PC-3 (cell line): ENCODE data around the gene VPS18.

ENCODE experiments used
- EZH2phosphoT487 ChIP-seq: fragments of 300-600 bp; sonication (generic); IDR thresholded peaks from 2 replicates; pipeline ENCODE4 v1.6.1; 2018; ENCODE audit warnings: mild to moderate bottlenecking, antibody characterized with exemption, low read length, borderline replicate concordance
- TF ChIP-seq, protein P1 (sequence below): fragments of 300-600 bp; sonication (generic); conservative IDR thresholded peaks from 2 replicates; pipeline ENCODE4 v1.5.1; 2017; ENCODE audit warnings: antibody characterized with exemption, low read depth, mild to moderate bottlenecking, low read length

GRCh38 chr15:40891138-40891537, 3.1 kb upstream of the VPS18 start:
- TF ChIP-seq, protein P1, sequence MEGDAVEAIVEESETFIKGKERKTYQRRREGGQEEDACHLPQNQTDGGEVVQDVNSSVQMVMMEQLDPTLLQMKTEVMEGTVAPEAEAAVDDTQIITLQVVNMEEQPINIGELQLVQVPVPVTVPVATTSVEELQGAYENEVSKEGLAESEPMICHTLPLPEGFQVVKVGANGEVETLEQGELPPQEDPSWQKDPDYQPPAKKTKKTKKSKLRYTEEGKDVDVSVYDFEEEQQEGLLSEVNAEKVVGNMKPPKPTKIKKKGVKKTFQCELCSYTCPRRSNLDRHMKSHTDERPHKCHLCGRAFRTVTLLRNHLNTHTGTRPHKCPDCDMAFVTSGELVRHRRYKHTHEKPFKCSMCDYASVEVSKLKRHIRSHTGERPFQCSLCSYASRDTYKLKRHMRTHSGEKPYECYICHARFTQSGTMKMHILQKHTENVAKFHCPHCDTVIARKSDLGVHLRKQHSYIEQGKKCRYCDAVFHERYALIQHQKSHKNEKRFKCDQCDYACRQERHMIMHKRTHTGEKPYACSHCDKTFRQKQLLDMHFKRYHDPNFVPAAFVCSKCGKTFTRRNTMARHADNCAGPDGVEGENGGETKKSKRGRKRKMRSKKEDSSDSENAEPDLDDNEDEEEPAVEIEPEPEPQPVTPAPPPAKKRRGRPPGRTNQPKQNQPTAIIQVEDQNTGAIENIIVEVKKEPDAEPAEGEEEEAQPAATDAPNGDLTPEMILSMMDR, result no peak
- TF ChIP-seq EZH2phosphoT487, result no peak
